Stimulated activated CD8-positive, alpha-beta memory T cell treated with anti-CD3 and anti-CD28 coated beads, Interleukin-12 subunit alpha, Interleukin-12 subunit beta, amount 100 ng/mL, for 1 hour (primary cell): ENCODE data around the gene CXCR4.

Experiments
- DNase-seq: peaks from one replicate; pipeline ENCODE4 v3.0.0-alpha.2; 2020; ENCODE audit warnings: low read depth

The CXCR4 gene

GRCh38 chr2:136117909-136118818 lies at the start of gene CXCR4:
CXCR4 (minus strand) TSS chr2:136118149; CDS start chr2:136118060, 89 bp downstream.
- peak; percentile 92 for DNase-seq

DNA sequence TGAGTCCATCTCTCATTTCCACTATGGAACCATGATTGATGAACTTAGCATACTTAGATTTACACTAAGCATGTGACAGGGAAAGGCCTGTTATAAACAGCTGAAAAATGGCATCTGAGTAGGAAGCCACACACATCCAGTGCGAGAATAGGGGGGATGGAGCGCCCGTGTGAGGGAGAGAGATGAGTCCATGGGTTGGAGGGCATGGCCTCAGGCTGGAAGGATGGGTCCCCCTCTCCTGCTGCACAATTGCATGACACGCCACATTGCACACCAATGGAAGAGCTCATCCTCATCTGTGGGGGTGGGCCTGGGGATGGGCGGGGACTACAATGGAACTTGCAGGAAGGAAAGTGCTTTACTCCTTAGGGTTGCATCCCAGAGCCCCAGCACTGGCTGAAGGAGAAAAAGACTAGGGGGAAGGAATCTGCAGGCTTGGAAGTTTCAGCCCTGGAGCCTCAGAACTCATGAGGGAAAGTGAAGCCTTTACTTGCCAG lies 46.4 kb upstream of the CXCR4 start:
- DNase-seq, result no peak

DNA sequence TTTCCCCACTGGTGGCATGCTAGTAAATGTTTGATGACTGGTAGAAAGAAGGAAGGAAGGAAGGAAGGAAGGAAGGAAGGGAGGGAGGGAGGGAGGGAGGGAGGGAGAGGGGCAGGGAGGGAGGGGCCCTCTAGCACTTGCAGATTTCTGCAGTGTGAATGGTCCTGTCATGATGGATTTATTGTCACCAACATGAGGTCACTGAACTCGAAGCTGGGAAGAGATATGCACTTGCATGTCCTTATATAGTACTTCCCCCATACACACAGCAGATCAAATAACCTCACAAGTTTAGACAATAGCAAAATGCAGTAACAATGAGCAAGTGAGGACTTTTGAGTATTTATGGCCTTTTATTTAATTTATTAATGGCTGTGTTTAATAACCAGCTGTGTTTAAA lies 44.5 kb upstream of the CXCR4 start:
- no peak for DNase-seq

DNA sequence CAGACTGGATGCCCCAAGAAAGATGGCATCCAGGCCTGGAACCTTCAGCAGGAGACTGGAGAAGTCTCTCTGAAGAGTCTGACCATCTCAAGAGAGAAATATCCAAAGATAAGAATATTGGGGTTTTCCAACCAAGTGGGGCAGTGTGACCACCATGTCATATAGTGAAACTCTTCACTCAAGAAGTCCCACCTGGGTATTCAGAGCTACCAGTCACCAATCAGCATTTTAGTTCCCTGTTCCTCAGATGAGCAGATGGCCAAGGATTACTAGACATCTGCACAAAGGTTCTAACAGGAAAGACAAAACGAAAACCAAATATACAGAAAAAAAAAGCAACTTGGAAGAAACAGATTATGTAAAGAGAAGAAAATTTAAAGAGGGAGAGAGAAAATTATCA lies 38.5 kb upstream of the CXCR4 start:
- DNase-seq, result no peak

- DNase-seq, result no peak
Observed at GRCh38 chr2:136154384-136154783, 36.4 kb upstream of the CXCR4 start.

GRCh38 chr2:136151021-136151971 lies 33.3 kb upstream of the CXCR4 start:
- no peak for DNase-seq

GRCh38 chr2:136149011-136149410 lies 31.1 kb upstream of the CXCR4 start:
- DNase-seq, result no peak

DNA sequence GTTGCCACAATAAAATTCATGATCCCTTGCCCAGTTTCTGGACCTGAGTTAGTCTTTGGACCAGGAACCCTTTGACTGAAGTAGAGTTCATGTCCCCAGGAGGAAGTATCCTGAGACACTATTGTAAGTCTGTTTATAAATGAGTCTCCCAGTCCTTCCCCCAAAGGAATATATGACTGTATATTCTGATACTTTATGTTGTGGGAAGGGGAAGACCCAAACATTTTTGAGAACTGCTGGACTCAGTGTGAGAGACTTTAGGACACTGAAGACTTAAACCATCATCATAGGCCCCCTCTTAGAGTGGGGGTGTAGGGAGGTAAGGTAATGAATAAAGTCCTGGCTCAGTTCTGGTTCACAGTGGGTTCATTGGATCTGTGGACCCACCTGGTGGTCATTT lies 28.6 kb upstream of the CXCR4 start:
- no peak for DNase-seq

DNA sequence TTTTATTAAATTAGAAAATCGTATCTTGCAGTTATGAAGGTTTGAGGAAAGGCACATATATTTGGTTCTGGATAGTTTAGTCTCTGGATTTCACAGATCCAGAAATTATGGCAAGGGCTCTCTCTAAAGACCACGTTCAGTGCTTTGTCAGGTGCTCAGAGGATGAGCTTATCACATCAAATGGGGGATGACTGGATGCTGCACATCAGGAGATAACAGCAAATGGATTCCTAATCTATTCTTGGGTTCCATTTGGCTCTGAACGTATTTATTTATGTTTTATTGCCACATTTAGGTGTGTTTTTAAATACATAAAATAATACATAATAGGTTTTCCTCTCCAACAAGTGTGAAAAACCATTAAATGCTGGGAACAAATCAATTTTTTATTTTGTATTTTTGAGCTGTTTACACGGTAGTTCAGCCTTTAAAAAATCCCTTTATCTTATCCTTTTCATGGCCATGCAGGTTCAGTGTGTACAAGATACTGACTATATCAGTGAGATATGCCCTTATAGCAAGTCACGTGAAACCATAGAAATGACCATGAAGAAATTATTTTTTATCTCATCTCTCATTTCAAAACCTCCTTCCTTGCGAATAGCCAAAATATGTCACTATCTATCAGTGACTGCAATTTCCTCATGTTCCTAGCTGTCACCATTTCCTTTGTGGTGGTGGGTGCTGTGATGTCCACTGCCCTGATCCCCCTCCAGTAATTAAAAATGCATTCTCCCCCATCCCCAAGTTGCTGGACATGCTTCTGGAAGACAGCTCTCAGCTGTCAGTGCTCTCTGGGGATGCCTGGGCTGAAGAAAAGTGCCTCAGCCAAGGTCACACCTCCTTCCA lies 25.9 kb upstream of the CXCR4 start:
- no peak for DNase-seq

DNA sequence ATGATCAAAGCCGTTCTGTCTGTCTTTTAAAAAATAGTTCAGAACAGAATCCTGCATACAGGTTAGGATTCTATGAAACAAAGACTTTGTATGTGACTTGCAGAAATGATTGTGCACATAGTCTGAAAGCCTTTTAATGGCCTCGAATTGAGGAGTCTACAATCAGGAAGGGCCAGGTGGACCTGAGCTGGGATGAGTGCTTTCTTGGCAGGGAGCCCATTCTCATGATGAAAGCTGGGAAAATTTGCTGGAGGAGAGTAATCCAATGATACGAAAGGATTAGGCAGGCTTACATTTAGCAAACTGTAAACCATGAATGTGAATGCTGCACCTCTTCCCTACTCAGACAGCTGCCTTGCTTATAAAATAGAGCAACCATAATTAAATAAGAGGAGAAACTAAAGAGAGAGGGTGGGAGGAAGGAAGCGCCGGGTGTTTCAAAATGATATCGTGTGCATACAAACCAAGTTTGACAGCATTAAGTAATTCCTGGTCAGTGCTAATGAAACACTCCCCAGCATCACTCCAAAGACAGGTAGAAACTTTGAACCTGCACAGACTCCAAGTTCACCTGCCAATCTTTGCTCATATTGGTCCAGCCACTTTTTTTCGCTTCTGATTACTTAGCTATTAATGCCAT lies 23.7 kb upstream of the CXCR4 start:
- no peak for DNase-seq

GRCh38 chr2:136139631-136140030 lies 21.7 kb upstream of the CXCR4 start:
- DNase-seq, result no peak

DNA sequence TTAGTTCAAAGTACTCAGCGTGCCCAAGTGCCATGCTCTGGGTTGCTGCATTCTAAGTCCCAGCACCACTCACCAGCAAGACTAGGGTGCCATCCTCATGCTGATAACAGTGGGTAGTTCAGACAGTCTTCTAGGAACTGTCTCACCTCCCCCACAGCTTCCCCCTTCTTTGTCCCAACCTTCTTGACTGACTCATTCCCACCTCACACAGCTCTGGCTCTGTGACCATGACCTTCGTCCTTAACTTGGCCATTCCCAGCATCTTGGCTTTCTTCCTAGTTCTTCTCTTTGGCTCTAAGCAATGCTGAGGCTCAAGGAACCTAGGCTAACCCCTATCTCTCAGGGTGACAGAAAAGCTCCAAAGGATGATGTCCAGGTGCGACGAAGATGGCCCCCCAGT lies 20.0 kb upstream of the CXCR4 start:
- no peak for DNase-seq

GRCh38 chr2:136136931-136137330 lies 19.0 kb upstream of the CXCR4 start:
- no peak for DNase-seq

DNA sequence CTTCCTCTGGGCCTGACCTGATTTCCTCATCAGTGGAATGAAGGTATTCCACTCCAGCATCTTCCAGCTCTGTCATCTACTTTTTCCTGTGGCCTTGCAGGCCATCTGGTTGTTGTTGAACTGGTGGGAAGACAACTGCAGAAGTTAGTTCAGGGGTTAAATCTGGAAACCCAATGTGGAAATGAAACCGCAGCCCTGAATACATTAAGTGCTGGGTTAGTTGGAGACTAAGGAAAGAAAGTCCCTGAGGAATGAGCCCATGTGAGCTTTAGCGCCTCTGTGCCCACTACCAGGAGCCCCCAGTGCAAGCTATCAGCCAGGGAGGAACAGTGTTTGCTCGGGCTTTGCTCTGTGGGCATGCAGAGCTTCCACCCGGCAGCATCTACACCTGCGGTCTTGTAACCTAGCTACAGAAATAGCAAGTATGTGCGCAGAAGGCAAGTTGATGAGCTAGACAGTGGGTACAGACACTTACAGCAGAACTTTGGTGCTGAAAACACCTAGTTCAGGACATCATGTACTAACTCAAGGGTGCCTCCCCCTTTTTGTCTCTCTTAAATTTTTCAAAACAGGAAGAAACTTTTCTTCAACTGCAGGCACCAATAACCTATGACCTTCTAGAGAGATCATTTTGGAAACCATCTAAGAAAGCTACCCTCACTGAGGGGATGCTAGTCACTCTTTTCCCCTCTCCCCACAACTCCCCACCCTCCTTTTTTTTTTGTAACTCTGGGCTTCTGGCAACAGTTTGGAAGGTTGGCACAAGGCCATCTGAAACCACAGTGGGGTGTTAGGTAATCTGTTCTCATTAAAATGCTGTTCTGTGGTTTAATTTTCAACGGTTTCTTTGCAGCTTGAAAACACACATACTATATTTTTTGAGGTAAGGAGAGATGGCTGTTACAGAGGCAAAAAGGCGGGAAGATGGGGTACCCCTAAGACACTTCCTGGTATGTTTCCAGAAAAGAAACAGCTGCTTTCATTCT lies 18.3 kb upstream of the CXCR4 start:
- DNase-seq, result peak; percentile 71

- DNase-seq, result no peak
Observed at GRCh38 chr2:136135462-136135861, 17.5 kb upstream of the CXCR4 start.

DNA sequence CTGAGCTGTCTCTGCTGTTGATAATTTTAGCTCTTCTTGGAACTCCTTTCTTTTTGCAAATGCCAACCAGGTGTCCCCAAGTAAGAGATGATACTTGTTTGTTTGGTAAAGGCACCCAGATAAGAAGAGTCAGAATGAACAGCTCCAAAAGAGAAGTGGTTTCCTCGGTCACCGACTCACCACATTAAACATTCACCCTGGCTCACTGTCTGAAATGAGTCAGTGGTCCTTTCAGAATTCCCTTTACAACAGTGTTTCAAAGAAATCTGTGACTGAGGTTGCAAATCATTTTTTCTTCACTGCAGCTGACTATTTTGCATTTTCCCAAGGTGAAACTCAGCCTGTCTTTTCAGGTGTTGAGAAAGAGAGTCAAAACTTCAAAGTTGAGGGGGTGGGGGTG lies 16.2 kb upstream of the CXCR4 start:
- no peak for DNase-seq

- no peak for DNase-seq
Observed at GRCh38 chr2:136133586-136133985, 15.6 kb upstream of the CXCR4 start.

DNA sequence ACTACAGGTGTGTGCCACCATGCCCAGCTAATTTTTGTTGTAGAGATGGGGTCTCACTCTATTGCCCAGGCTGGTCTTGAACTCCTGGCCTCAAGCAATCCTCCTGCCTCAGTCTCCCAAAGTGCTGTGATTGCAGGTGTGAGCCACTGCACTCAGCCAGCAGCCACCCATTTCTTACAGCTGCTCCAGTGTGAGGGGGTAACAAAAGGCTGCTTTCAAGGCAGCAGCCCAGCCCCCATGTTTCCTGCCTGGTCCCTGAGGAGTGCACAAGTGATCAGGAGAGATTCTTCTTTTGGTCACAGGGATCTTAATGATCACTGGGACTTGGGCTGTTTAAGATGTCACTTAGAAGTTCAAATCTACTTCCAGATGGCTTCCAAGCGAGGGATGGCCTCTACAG lies 15.2 kb upstream of the CXCR4 start:
- no peak for DNase-seq

GRCh38 chr2:136132825-136133155 lies 14.8 kb upstream of the CXCR4 start:
- DNase-seq, result no peak
